CD14-positive monocyte (primary cell): Measurements from ENCODE around the gene ARFGAP2. TPM values are rescaled to one million over a fixed set of nuclear protein-coding genes. Genes with fewer than 3 reads are reported as not detected.

ENCODE experiments used
- DNase-seq, 3 donors: peaks; one replicate each; pipeline ENCODE4 v3.0.0-alpha.2; 2011 to 2022
- H2AFZ ChIP-seq: 2 replicates; pipeline ENCODE4 v1.6.0; 2012; ENCODE audit warnings: mild to moderate bottlenecking, low read depth, low read length, inconsistent platforms; ENCODE audit not compliant: insufficient read depth, poor library complexity, severe bottlenecking
- H3K27ac ChIP-seq, 2 donors: 1 replicate in 1 of 2; 2 replicates in 1 of 2; pipeline ENCODE4 v1.5.1; 2012 to 2013; ENCODE audit warnings: low read length in 2 of 2, control low read depth in 1 of 2, inconsistent platforms in 1 of 2, low read depth in 1 of 2, mild to moderate bottlenecking in 1 of 2
- H3K27me3 ChIP-seq, 2 donors: one replicate each; pipeline versions ENCODE4 v1.6.0 to v1.6.1; 2011 to 2013; ENCODE audit warnings: low read length in 2 of 2; ENCODE audit not compliant: control insufficient read depth in 2 of 2, insufficient read depth in 2 of 2
- H3K36me3 ChIP-seq, 2 donors: replicated peaks in 1 of 2; 1 replicate in 1 of 2; 2 replicates in 1 of 2; pipeline versions ENCODE4 v1.5.1 to v1.6.1; 2012 to 2013; ENCODE audit warnings: low read length in 2 of 2, control low read depth in 1 of 2, inconsistent platforms in 1 of 2, mild to moderate bottlenecking in 1 of 2; ENCODE audit not compliant: insufficient read depth in 2 of 2, control insufficient read depth in 1 of 2
- H3K4me1 ChIP-seq, 2 donors: 1 replicate in 1 of 2; 2 replicates in 1 of 2; pipeline versions ENCODE4 v1.5.1 to v1.6.1; 2012 to 2013; ENCODE audit warnings: low read length in 2 of 2, control low read depth in 1 of 2, inconsistent platforms in 1 of 2, mild to moderate bottlenecking in 1 of 2, moderate library complexity in 1 of 2; ENCODE audit not compliant: insufficient read depth in 2 of 2, control insufficient read depth in 1 of 2
- H3K4me2 ChIP-seq: replicated peaks from 2 replicates; pipeline ENCODE3; 2012; ENCODE audit warnings: low read length, moderate library complexity, mild to moderate bottlenecking; ENCODE audit not compliant: poor library complexity, severe bottlenecking; ENCODE audit errors: extremely low read depth
- H3K4me3 ChIP-seq, 3 experiments: fragments of 200-600 bp in 1 of 3; sonication (generic) in 1 of 3; replicated peaks in 1 of 3; 1 replicate in 2 of 3; 2 replicates in 1 of 3; pipeline ENCODE4 v1.5.1; 2011 to 2013; ENCODE audit warnings: low read length in 3 of 3, mild to moderate bottlenecking in 3 of 3, control low read depth in 2 of 3, low read depth in 2 of 3, inconsistent platforms in 1 of 3, moderate library complexity in 1 of 3
- H3K79me2 ChIP-seq: 2 replicates; pipeline ENCODE4 v1.6.0; 2012; ENCODE audit warnings: mild to moderate bottlenecking, control low read depth, inconsistent platforms, low read length, moderate library complexity; ENCODE audit not compliant: insufficient read depth
- H3K9ac ChIP-seq: 2 replicates; pipeline ENCODE4 v1.6.0; 2017; ENCODE audit warnings: low read length, mild to moderate bottlenecking; ENCODE audit not compliant: insufficient read depth, poor library complexity, severe bottlenecking
- H3K9me3 ChIP-seq, 2 donors: replicated peaks in 1 of 2; 1 replicate in 1 of 2; 2 replicates in 1 of 2; pipeline versions ENCODE4 v1.5.1 to v1.6.1; 2012 to 2013; ENCODE audit warnings: low read length in 2 of 2, control low read depth in 1 of 2; ENCODE audit not compliant: control insufficient read depth in 1 of 2, insufficient read depth in 1 of 2
- H4K20me1 ChIP-seq: 2 replicates; pipeline ENCODE4 v1.6.0; 2012; ENCODE audit warnings: mild to moderate bottlenecking, low read length, control low read depth, moderate library complexity; ENCODE audit not compliant: insufficient read depth
- H3K27ac Mint-ChIP-seq, 7 donors: one replicate each; pipeline ENCODE4 v1.8.0; 2020; ENCODE audit warnings: mild to moderate bottlenecking in 7 of 7, mixed read lengths in 7 of 7, moderate library complexity in 6 of 7, inconsistent platforms in 2 of 7
- H3K27me3 Mint-ChIP-seq, 3 donors: one replicate each; pipeline ENCODE4 v1.8.0; 2021 to 2022; ENCODE audit warnings: low read depth in 3 of 3, mild to moderate bottlenecking in 3 of 3, mixed read lengths in 3 of 3, moderate library complexity in 3 of 3, inconsistent platforms in 1 of 3
- H3K36me3 Mint-ChIP-seq, 2 donors: one replicate each; pipeline ENCODE4 v1.8.0; 2020; ENCODE audit warnings: mixed read lengths in 2 of 2, inconsistent platforms in 1 of 2, mild to moderate bottlenecking in 1 of 2
- H3K4me1 Mint-ChIP-seq: one replicate; pipeline ENCODE4 v1.8.0; 2020; ENCODE audit warnings: mild to moderate bottlenecking, mixed read lengths
- H3K4me3 Mint-ChIP-seq, 2 donors: one replicate each; pipeline ENCODE4 v1.8.0; 2020; ENCODE audit warnings: mild to moderate bottlenecking in 2 of 2, mixed read lengths in 2 of 2, moderate library complexity in 1 of 2
- H3K9me3 Mint-ChIP-seq, 7 donors: one replicate each; pipeline ENCODE4 v1.8.0; 2020 to 2022; ENCODE audit warnings: mixed read lengths in 7 of 7, mild to moderate bottlenecking in 6 of 7, moderate library complexity in 6 of 7, inconsistent platforms in 2 of 7
- CTCF ChIP-seq: fragments of 200-600 bp; IDR thresholded peaks from one replicate; pipeline ENCODE4 v1.8.0; 2022; ENCODE audit warnings: antibody characterized with exemption, mild to moderate bottlenecking
- WGBS: methylation state at CpG from one replicate; pipeline ENCODE4 v1.1.5; 2013; ENCODE audit warnings: missing lambda C conversion rate; ENCODE audit not compliant: insufficient coverage; 5-methylcytosine and 5-hydroxymethylcytosine counted together
- intact Hi-C, 2 donors: fragments of 100-400 bp; cut with micrococcal nuclease; formaldehyde crosslinking; loops; one replicate each; pipeline versions ENCODE4 v1.15.0 to v1.15.1; 2023
- polyA plus RNA-seq, 3 donors: library from polyadenylated mRNA; depleted of rRNA in 1 of 3; unstranded in 2 of 3; stranded (reverse) in 1 of 3; fragments of 300-500 nt in 2 of 3; fragments of >200 nt in 1 of 3; fragmentation: Illumina TruSeq in 2 of 3; gene quantifications; 1 replicate in 2 of 3; 2 replicates in 1 of 3; pipeline ENCODE4 v1.2.3, GENCODE V29; 2012 to 2021

The ARFGAP2 gene
- polyA plus RNA-seq, 3 donors = 59.7 to 129 (median 61.0) TPM

GRCh38 chr11:47189100-47189834 lies 12.6 kb upstream of the ARFGAP2 start:
- Mint-ChIP-seq H3K36me3 (no peaks in the 10 kb centered on the region), H3K4me1 (peaks cover 14% of the 10 kb centered on the region), H3K27ac (no peak overlapping the region), H3K9me3 (peaks cover 0 to 14% (median under 1%) of the 10 kb centered on the region in 7 donors), H3K4me3 (peak overlapping the region in 1 of 2 donors; percentile 67), H3K27me3 (peaks cover 52 to 67% (median 56%) of the 10 kb centered on the region in 3 donors)
- peaks cover 29 to 52% of the 10 kb centered on the region in 2 donors for H3K27me3 ChIP-seq
- intact Hi-C loops = no loop called here
- no peaks in the 10 kb centered on the region for H4K20me1 ChIP-seq
- no peaks in the 10 kb centered on the region for H3K79me2 ChIP-seq
- peaks cover 20 to 23% of the 10 kb centered on the region in 2 donors for H3K4me1 ChIP-seq
- no peak overlapping the region for H3K4me2 ChIP-seq
- no peak overlapping the region for H3K27ac ChIP-seq
- no peak for TF ChIP-seq CTCF
- H2AFZ ChIP-seq = no peak overlapping the region
- DNase-seq = no peak
- H3K9me3 ChIP-seq = peaks cover 0 to 6% of the 10 kb centered on the region in 2 donors
- H3K9ac ChIP-seq = no peak overlapping the region
- H3K36me3 ChIP-seq = no peaks in the 10 kb centered on the region
- H3K4me3 ChIP-seq = no peak overlapping the region
- WGBS = 90% methylated on average over 10 of the region's 11 CpGs

GRCh38 chr11:47188259-47188658 lies 11.6 kb upstream of the ARFGAP2 start:
- Mint-ChIP-seq H3K4me1 (peaks cover 14% of the 10 kb centered on the region), H3K9me3 (peaks cover 0 to 14% (median 0%) of the 10 kb centered on the region in 7 donors), H3K27me3 (peaks cover 54 to 70% (median 57%) of the 10 kb centered on the region in 3 donors), H3K4me3 (peak overlapping the region in 1 of 2 donors; percentile 67), H3K36me3 (no peaks in the 10 kb centered on the region), H3K27ac (no peak overlapping the region)
- peaks cover 0 to 6% of the 10 kb centered on the region in 2 donors for H3K9me3 ChIP-seq
- no peaks in the 10 kb centered on the region for H4K20me1 ChIP-seq
- H3K4me1 ChIP-seq = peaks cover 20 to 23% of the 10 kb centered on the region in 2 donors
- no peak overlapping the region for H3K27ac ChIP-seq
- no peak overlapping the region for H3K4me3 ChIP-seq
- H3K4me2 ChIP-seq = no peak overlapping the region
- no CpG with 5 or more reads among the region's 1 CpG for whole genome bisulfite sequencing
- peaks cover 29 to 59% of the 10 kb centered on the region in 2 donors for H3K27me3 ChIP-seq
- H3K36me3 ChIP-seq = no peaks in the 10 kb centered on the region
- no peak for TF ChIP-seq CTCF
- H3K9ac ChIP-seq = no peak overlapping the region
- DNase-seq = no peak
- no peaks in the 10 kb centered on the region for H3K79me2 ChIP-seq
- no peak overlapping the region for H2AFZ ChIP-seq
- intact Hi-C loops = no loop called here
